ENCODE results near the gene RALB.
"Not testable (repeated sequence)": the region's sequence is repeated elsewhere in the genome, so short reads cannot be mapped to it uniquely, and the experiment has no call there.

The RALB gene

GRCh38 chr2:120231974-120232635 lies 20.5 kb upstream of the RALB start:
- no CpG with 5 or more reads among the region's 15 CpGs for WGBS (ENCODE audit: extremely low coverage, insufficient coverage, low lambda C conversion rate)
- Histone ChIP-seq H3K27me3 (ENCODE audit: insufficient read depth, low read length, poor library complexity) (no peaks in the 10 kb centered on the region), H4K8ac (ENCODE audit: low read depth, low read length) (no peak overlapping the region), H3K79me2 (ENCODE audit: control insufficient read depth, insufficient read depth, low read length) (no peaks in the 10 kb centered on the region), H4K5ac (ENCODE audit: low read length) (no peak overlapping the region), H2BK120ac (ENCODE audit: low read depth, low read length) (no peak overlapping the region), H3K56ac (ENCODE audit: low read length) (no peak overlapping the region), H3K4me1 (ENCODE audit: control insufficient read depth, low read depth, low read length) (no peaks in the 10 kb centered on the region), H3K36me3 (ENCODE audit: control insufficient read depth, insufficient read depth, low read length) (no peaks in the 10 kb centered on the region), H3K4me3 (ENCODE audit: low read length) (no peak overlapping the region), H3K27ac (ENCODE audit: low read depth, low read length) (no peak overlapping the region), H3K79me1 (ENCODE audit: low read length) (no peaks in the 10 kb centered on the region), H2AK5ac (ENCODE audit: low read length) (no peak overlapping the region), H3K23ac (ENCODE audit: low read length) (no peak overlapping the region), H3K4me2 (ENCODE audit: low read length) (no peak overlapping the region), H3K9ac (ENCODE audit: low read length) (no peak overlapping the region), H3K4ac (ENCODE audit: low read depth, low read length) (no peak overlapping the region), H3K18ac (ENCODE audit: low read length) (no peak overlapping the region), H2BK15ac (replicated peaks; ENCODE audit: low read depth) (no peak overlapping the region), H2BK5ac (ENCODE audit: low read length) (no peak overlapping the region)
- DNase-seq = no peak

GRCh38 chr2:120233292-120233691 lies 19.4 kb upstream of the RALB start:
- H2BK15ac ChIP-seq (replicated peaks; ENCODE audit: low read depth) = no peak overlapping the region
- H3K36me3 ChIP-seq (ENCODE audit: control insufficient read depth, insufficient read depth, low read length) = no peaks in the 10 kb centered on the region
- H3K79me2 ChIP-seq (ENCODE audit: control insufficient read depth, insufficient read depth, low read length) = no peaks in the 10 kb centered on the region
- H2AK5ac ChIP-seq (ENCODE audit: low read length) = no peak overlapping the region
- H3K79me1 ChIP-seq (ENCODE audit: low read length) = no peaks in the 10 kb centered on the region
- no peak for DNase-seq
- no peak overlapping the region for H3K9ac ChIP-seq (ENCODE audit: low read length)
- H2BK5ac ChIP-seq (ENCODE audit: low read length) = no peak overlapping the region
- no peak overlapping the region for H2BK120ac ChIP-seq (ENCODE audit: low read depth, low read length)
- peaks cover 3% of the 10 kb centered on the region for H3K4me1 ChIP-seq (ENCODE audit: control insufficient read depth, low read depth, low read length)
- no peaks in the 10 kb centered on the region for H3K27me3 ChIP-seq (ENCODE audit: insufficient read depth, low read length, poor library complexity)
- no peak overlapping the region for H3K4ac ChIP-seq (ENCODE audit: low read depth, low read length)
- no peak overlapping the region for H4K8ac ChIP-seq (ENCODE audit: low read depth, low read length)
- H3K18ac ChIP-seq (ENCODE audit: low read length) = no peak overlapping the region
- no peak overlapping the region for H3K56ac ChIP-seq (ENCODE audit: low read length)
- H4K5ac ChIP-seq (ENCODE audit: low read length) = no peak overlapping the region
- no peak overlapping the region for H3K4me3 ChIP-seq (ENCODE audit: low read length)
- H3K23ac ChIP-seq (ENCODE audit: low read length) = no peak overlapping the region
- no CpG with 5 or more reads among the region's 5 CpGs for whole genome bisulfite sequencing (ENCODE audit: extremely low coverage, insufficient coverage, low lambda C conversion rate)
- H3K27ac ChIP-seq (ENCODE audit: low read depth, low read length) = no peak overlapping the region
- H3K4me2 ChIP-seq (ENCODE audit: low read length) = no peak overlapping the region

GRCh38 chr2:120235158-120235557 lies 17.5 kb upstream of the RALB start:
- not testable (repeated sequence) for H3K18ac ChIP-seq (ENCODE audit: low read length); H3K79me2 ChIP-seq (ENCODE audit: control insufficient read depth, insufficient read depth, low read length); H3K9ac ChIP-seq (ENCODE audit: low read length); H3K27me3 ChIP-seq (ENCODE audit: insufficient read depth, low read length, poor library complexity); H2BK5ac ChIP-seq (ENCODE audit: low read length); H3K23ac ChIP-seq (ENCODE audit: low read length); H4K8ac ChIP-seq (ENCODE audit: low read depth, low read length); H4K5ac ChIP-seq (ENCODE audit: low read length); H3K4me2 ChIP-seq (ENCODE audit: low read length); H3K79me1 ChIP-seq (ENCODE audit: low read length); H3K36me3 ChIP-seq (ENCODE audit: control insufficient read depth, insufficient read depth, low read length); DNase-seq; H2AK5ac ChIP-seq (ENCODE audit: low read length); H3K4ac ChIP-seq (ENCODE audit: low read depth, low read length); H2BK120ac ChIP-seq (ENCODE audit: low read depth, low read length); H3K4me3 ChIP-seq (ENCODE audit: low read length); H3K27ac ChIP-seq (ENCODE audit: low read depth, low read length); H2BK15ac ChIP-seq (replicated peaks; ENCODE audit: low read depth); H3K56ac ChIP-seq (ENCODE audit: low read length)
- WGBS (ENCODE audit: extremely low coverage, insufficient coverage, low lambda C conversion rate) = no CpG with 5 or more reads among the region's 2 CpGs
- H3K4me1 ChIP-seq (ENCODE audit: control insufficient read depth, low read depth, low read length) = peaks cover 14% of the 10 kb centered on the region

- no peak overlapping the region for H3K4me3 ChIP-seq (ENCODE audit: low read length)
- H3K27ac ChIP-seq (ENCODE audit: low read depth, low read length) = no peak overlapping the region
- no peak overlapping the region for H3K4me2 ChIP-seq (ENCODE audit: low read length)
- peaks cover 14% of the 10 kb centered on the region for H3K4me1 ChIP-seq (ENCODE audit: control insufficient read depth, low read depth, low read length)
- H2AK5ac ChIP-seq (ENCODE audit: low read length) = no peak overlapping the region
- no peak for DNase-seq
- H2BK120ac ChIP-seq (ENCODE audit: low read depth, low read length) = no peak overlapping the region
- no peak overlapping the region for H4K5ac ChIP-seq (ENCODE audit: low read length)
- no peak overlapping the region for H2BK15ac ChIP-seq (replicated peaks; ENCODE audit: low read depth)
- no peak overlapping the region for H3K23ac ChIP-seq (ENCODE audit: low read length)
- H3K79me1 ChIP-seq (ENCODE audit: low read length) = no peaks in the 10 kb centered on the region
- H3K18ac ChIP-seq (ENCODE audit: low read length) = no peak overlapping the region
- WGBS (ENCODE audit: extremely low coverage, insufficient coverage, low lambda C conversion rate) = no CpG with 5 or more reads among the region's 6 CpGs
- no peak overlapping the region for H4K8ac ChIP-seq (ENCODE audit: low read depth, low read length)
- no peaks in the 10 kb centered on the region for H3K27me3 ChIP-seq (ENCODE audit: insufficient read depth, low read length, poor library complexity)
- no peaks in the 10 kb centered on the region for H3K36me3 ChIP-seq (ENCODE audit: control insufficient read depth, insufficient read depth, low read length)
- H3K79me2 ChIP-seq (ENCODE audit: control insufficient read depth, insufficient read depth, low read length) = no peaks in the 10 kb centered on the region
- no peak overlapping the region for H3K9ac ChIP-seq (ENCODE audit: low read length)
- H3K4ac ChIP-seq (ENCODE audit: low read depth, low read length) = no peak overlapping the region
- no peak overlapping the region for H3K56ac ChIP-seq (ENCODE audit: low read length)
- no peak overlapping the region for H2BK5ac ChIP-seq (ENCODE audit: low read length)
Observed at GRCh38 chr2:120235681-120236080, 17.0 kb upstream of the RALB start.

- Histone ChIP-seq H3K56ac (ENCODE audit: low read length) (peak overlapping the region; percentile 9), H4K8ac (ENCODE audit: low read depth, low read length) (no peak overlapping the region), H3K79me2 (ENCODE audit: control insufficient read depth, insufficient read depth, low read length) (no peaks in the 10 kb centered on the region), H3K18ac (ENCODE audit: low read length) (no peak overlapping the region), H3K27ac (ENCODE audit: low read depth, low read length) (no peak overlapping the region), H3K27me3 (ENCODE audit: insufficient read depth, low read length, poor library complexity) (no peaks in the 10 kb centered on the region), H4K5ac (ENCODE audit: low read length) (no peak overlapping the region), H3K4me2 (ENCODE audit: low read length) (no peak overlapping the region), H2AK5ac (ENCODE audit: low read length) (no peak overlapping the region), H3K4me1 (ENCODE audit: control insufficient read depth, low read depth, low read length) (peaks cover 14% of the 10 kb centered on the region), H3K9ac (ENCODE audit: low read length) (no peak overlapping the region), H2BK5ac (ENCODE audit: low read length) (no peak overlapping the region), H3K4ac (ENCODE audit: low read depth, low read length) (no peak overlapping the region), H2BK120ac (ENCODE audit: low read depth, low read length) (no peak overlapping the region), H3K4me3 (ENCODE audit: low read length) (no peak overlapping the region), H2BK15ac (replicated peaks; ENCODE audit: low read depth) (no peak overlapping the region), H3K36me3 (ENCODE audit: control insufficient read depth, insufficient read depth, low read length) (no peaks in the 10 kb centered on the region), H3K79me1 (ENCODE audit: low read length) (no peaks in the 10 kb centered on the region), H3K23ac (ENCODE audit: low read length) (no peak overlapping the region)
- no peak for DNase-seq
- whole genome bisulfite sequencing (ENCODE audit: extremely low coverage, insufficient coverage, low lambda C conversion rate) = no CpG with 5 or more reads among the region's 10 CpGs
Observed at GRCh38 chr2:120236316-120236715, 16.3 kb upstream of the RALB start.

- Histone ChIP-seq H3K23ac (ENCODE audit: low read length) (no peak overlapping the region), H4K8ac (ENCODE audit: low read depth, low read length) (no peak overlapping the region), H3K27me3 (ENCODE audit: insufficient read depth, low read length, poor library complexity) (no peaks in the 10 kb centered on the region), H2BK5ac (ENCODE audit: low read length) (no peak overlapping the region), H4K5ac (ENCODE audit: low read length) (no peak overlapping the region), H2AK5ac (ENCODE audit: low read length) (no peak overlapping the region), H3K9ac (ENCODE audit: low read length) (no peak overlapping the region), H3K56ac (ENCODE audit: low read length) (no peak overlapping the region), H3K79me2 (ENCODE audit: control insufficient read depth, insufficient read depth, low read length) (no peaks in the 10 kb centered on the region), H3K27ac (ENCODE audit: low read depth, low read length) (no peak overlapping the region), H3K36me3 (ENCODE audit: control insufficient read depth, insufficient read depth, low read length) (no peaks in the 10 kb centered on the region), H3K4me1 (ENCODE audit: control insufficient read depth, low read depth, low read length) (peaks cover 14% of the 10 kb centered on the region), H2BK15ac (replicated peaks; ENCODE audit: low read depth) (no peak overlapping the region), H3K4me3 (ENCODE audit: low read length) (no peak overlapping the region), H3K18ac (ENCODE audit: low read length) (no peak overlapping the region), H3K4me2 (ENCODE audit: low read length) (no peak overlapping the region), H3K79me1 (ENCODE audit: low read length) (no peaks in the 10 kb centered on the region), H2BK120ac (ENCODE audit: low read depth, low read length) (no peak overlapping the region), H3K4ac (ENCODE audit: low read depth, low read length) (no peak overlapping the region)
- WGBS (ENCODE audit: extremely low coverage, insufficient coverage, low lambda C conversion rate) = no CpG with 5 or more reads among the region's 5 CpGs
- no peak for DNase-seq
Observed at GRCh38 chr2:120236791-120237190, 15.9 kb upstream of the RALB start.
